AG09309 (cell line): Measurements from ENCODE around the gene SCARF2.
"Not testable (repeated sequence)": the region's sequence is repeated elsewhere in the genome, so short reads cannot be mapped to it uniquely, and the experiment has no call there.

Source experiments
- DNase-seq: peaks from one replicate; pipeline ENCODE4 v3.0.0-alpha.2; 2010; ENCODE audit warnings: low read depth
- H3K4me3 ChIP-seq: 2 replicates; pipeline ENCODE4 v1.5.1; 2011; ENCODE audit warnings: mild to moderate bottlenecking, low read depth, low read length, moderate library complexity; ENCODE audit not compliant: control insufficient read depth
- TF ChIP-seq, protein P1 (sequence below): IDR thresholded peaks from 2 replicates; pipeline ENCODE4 v1.5.1; 2011; ENCODE audit warnings: mild to moderate bottlenecking, low read depth, low read length, inconsistent platforms; ENCODE audit not compliant: insufficient read depth, control insufficient read depth; ENCODE audit errors: missing control alignments

SCARF2 gene

DNA sequence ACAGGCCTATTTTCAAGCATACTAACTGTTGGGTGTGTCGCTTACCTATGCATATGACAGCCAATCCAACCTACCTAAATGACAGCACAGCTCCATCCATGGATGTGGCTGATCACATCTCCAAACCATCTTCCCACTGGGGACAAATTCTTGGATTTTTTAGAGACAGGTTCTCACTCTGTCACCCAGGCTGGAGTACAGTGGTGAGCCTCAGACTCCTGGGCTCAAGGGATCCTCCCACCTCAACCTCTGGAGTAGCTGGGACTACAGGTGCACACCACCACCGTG lies 18.0 kb downstream of the SCARF2 start:
- TF ChIP-seq, protein P1, sequence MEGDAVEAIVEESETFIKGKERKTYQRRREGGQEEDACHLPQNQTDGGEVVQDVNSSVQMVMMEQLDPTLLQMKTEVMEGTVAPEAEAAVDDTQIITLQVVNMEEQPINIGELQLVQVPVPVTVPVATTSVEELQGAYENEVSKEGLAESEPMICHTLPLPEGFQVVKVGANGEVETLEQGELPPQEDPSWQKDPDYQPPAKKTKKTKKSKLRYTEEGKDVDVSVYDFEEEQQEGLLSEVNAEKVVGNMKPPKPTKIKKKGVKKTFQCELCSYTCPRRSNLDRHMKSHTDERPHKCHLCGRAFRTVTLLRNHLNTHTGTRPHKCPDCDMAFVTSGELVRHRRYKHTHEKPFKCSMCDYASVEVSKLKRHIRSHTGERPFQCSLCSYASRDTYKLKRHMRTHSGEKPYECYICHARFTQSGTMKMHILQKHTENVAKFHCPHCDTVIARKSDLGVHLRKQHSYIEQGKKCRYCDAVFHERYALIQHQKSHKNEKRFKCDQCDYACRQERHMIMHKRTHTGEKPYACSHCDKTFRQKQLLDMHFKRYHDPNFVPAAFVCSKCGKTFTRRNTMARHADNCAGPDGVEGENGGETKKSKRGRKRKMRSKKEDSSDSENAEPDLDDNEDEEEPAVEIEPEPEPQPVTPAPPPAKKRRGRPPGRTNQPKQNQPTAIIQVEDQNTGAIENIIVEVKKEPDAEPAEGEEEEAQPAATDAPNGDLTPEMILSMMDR, result no peak
- no peak overlapping the region for H3K4me3 ChIP-seq
- DNase-seq, result no peak

DNA sequence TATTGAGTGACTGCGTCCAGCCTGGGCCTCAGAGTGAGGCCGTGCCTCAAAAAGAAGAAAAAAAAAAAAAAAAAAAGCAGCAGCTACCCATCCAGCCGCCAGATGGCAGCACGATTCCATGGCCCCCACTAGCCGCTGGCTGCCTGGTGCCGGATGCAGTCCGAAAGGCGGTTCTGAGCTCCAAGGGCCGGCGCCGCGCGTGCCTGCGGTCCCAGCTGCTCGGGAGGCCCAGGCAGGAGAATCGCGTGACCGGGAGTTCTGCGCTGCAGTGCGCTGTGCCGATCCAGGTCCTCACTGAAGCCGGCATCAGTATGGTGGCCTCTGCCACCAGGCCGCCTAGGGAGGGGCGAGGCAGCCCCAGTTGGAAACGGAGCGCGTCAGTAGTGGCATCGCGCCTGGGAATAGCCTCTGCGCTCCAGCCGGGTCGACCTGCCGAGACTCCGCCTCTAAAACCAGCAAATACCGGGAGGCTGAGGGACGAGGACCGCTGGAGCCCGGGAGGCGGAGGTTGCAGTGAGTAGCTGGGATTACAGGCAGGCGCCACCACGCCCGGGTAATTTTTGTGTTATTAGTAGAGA lies 19.3 kb downstream of the SCARF2 start:
- H3K4me3 ChIP-seq, result peak overlapping the region; percentile 23
- TF ChIP-seq, protein P1, result peak; percentile 95
- no peak for DNase-seq

DNA sequence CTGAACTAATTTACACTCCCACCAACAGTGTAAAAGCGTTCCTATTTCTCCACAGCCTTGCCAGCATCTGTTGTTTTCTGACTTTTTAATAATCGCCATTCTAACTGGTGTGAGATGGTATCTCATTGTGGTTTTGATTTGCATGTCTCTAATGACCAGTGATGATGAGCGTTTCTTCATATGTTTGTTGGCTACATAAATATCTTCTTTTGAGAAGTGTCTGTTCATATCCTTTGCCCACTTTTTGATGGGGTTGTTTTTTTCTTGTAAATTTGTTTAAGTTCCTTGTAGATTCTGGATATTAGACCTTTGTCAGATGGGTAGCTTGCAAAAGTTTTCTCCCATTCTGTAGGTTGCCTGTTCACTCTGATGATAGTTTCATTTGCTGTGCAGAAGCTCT lies 21.9 kb downstream of the SCARF2 start:
- DNase-seq, H3K4me3 ChIP-seq: not testable (repeated sequence)

DNA sequence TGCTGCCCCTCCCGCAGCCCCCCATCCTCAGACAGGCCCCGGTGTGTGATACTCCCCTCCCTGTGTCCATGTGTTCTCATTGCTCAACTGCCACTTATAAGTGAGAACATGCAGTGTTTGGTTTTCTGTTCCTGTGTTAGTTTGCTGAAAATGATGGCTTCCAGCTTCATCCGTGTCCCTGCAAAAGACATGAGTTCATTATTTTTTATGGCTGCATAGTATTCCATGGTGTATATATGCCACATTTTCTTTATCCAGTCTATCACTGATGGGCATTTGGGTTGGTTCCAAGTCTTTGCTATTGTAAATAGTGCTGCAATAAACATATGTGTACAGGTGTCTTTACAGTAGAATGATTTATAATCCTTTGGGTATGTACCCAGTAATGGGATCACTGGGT lies 22.4 kb downstream of the SCARF2 start:
- DNase-seq, H3K4me3 ChIP-seq: not testable (repeated sequence)

DNA sequence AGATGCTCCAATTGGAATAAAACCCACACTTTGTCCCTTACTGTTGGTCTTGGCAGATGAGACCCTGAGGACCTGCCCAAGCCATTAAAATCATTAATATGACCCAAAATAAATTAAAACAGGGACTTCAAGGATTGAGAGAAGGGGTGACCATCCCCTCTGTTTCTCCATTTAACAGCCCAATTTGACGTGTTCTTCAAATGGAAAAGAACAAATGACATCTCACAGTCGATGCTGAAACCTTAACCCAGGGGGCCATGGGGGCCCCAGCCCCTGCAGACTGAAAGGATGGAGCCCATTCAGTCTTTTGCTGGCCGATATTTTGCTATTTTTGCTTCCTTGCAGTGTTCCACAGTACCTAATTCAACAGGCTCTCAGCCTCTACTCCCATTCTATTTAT lies 23.2 kb downstream of the SCARF2 start:
- no peak overlapping the region for H3K4me3 ChIP-seq

DNA sequence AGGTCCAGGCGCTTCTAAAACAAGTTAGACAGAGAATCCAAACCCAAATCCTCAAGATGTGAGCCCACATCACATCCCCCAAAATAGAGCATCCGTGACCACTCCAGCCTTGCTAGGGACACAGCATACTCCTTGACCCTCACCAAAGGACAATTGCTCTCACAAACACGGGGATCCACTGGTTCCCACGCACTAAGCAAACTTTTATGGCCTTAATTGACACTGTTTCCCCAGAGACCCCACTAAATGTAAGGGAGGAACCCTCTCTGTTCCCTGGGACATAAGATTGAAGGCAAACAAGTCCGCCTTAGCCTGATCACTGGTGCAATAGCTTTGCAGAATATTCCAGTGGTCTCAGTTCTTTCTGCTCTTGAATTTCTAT lies 23.6 kb downstream of the SCARF2 start:
- TF ChIP-seq, protein P1, result no peak
- no peak for DNase-seq
- H3K4me3 ChIP-seq, result no peak overlapping the region

More for the DNA sequence above, 23.2 kb downstream of the SCARF2 start:
- TF ChIP-seq, protein P1, result no peak
- no peak for DNase-seq

DNA sequence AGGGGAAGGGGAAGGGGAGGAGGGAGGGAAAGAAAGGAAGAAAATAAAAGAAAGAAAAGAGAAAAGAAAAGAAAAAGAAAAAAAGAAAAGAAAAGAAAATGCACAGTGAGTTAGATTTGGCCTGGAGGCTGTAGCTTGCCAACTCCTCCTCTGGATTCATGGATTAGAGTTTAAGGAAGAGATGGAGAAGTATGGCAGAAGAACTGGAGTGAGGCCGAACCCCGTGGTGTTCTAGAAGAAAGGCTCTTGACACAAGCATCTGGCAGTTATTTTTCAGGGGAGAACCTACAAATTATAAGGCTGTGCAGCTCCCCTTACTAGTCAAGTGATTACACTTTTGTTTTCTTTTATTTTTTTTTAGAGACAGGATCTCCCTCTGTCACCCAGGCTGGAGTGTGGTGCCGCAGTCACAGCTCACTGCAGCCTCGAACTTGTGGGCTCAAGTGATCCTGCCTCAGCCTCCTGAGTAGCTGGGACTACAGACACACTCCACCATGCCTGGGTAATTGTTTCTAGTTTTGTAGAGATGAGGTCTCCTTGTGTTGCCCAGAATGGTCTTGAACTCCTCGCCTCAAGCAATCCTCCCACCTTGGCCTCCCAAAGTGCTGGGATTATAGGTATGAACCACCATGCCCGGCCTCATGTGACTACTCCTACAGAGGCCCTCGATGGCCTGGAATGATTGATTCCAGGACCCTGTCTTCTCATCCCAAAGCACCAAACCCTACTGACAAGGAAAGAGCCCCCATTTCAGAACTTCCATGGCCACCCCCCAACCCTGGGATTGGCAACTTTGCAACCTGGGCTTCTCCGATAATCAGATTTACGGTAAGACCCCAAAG lies 24.2 kb downstream of the SCARF2 start:
- no peak for DNase-seq
- TF ChIP-seq, protein P1, result no peak
- no peak overlapping the region for H3K4me3 ChIP-seq
